Peyer's patch (tissue), 4 donors: ENCODE data around the gene TPM4. TPM values are rescaled to one million over a fixed set of nuclear protein-coding genes. Genes with fewer than 3 reads are reported as not detected.
A peak's percentile ranks its signal among the peaks of the same experiment; 100 is the strongest.
"Not testable (repeated sequence)": the region's sequence is repeated elsewhere in the genome, so short reads cannot be mapped to it uniquely, and the experiment has no call there.

ENCODE experiments used
- DNase-seq, 3 donors: peaks; one replicate each; pipeline ENCODE4 v3.0.0-alpha.2; 2017 to 2019
- H3K27ac ChIP-seq, 4 donors: fragments of 200-600 bp; sonication (generic); one replicate each; pipeline ENCODE4 v1.5.1; 2016 to 2019
- H3K27me3 ChIP-seq, 2 donors: fragments of 200-600 bp; sonication (generic); one replicate each; pipeline ENCODE4 v1.5.1; 2019
- H3K36me3 ChIP-seq, 3 donors: fragments of 200-600 bp; sonication (generic); one replicate each; pipeline ENCODE4 v1.5.1; 2016 to 2019
- H3K4me1 ChIP-seq, 4 donors: fragments of 200-600 bp; sonication (generic); one replicate each; pipeline ENCODE4 v1.5.1; 2016 to 2019
- H3K4me3 ChIP-seq, 4 donors: fragments of 200-600 bp; sonication (generic); 1 replicate in 3 of 4; 2 replicates in 1 of 4; pipeline ENCODE4 v1.5.1; 2016 to 2019; ENCODE audit warnings: mild to moderate bottlenecking in 1 of 4
- H3K9me3 ChIP-seq, 4 donors: fragments of 200-600 bp; sonication (generic); one replicate each; pipeline ENCODE4 v1.5.1; 2016 to 2019; ENCODE audit warnings: mild to moderate bottlenecking in 1 of 4
- POLR2A ChIP-seq, 2 donors: fragments of 450-650 bp; IDR thresholded peaks; one replicate each; pipeline ENCODE4 v1.5.1; 2017; ENCODE audit warnings: antibody characterized with exemption in 2 of 2, mild to moderate bottlenecking in 2 of 2, moderate library complexity in 2 of 2
- total RNA-seq, 4 donors: library from RNA; depleted of rRNA; stranded (reverse); fragments of >200 nt; gene quantifications; one replicate each; pipeline ENCODE4 v1.1.0, GENCODE V29; 2016
- TF ChIP-seq, protein P1 (sequence below), 6 experiments: fragments of 450-650 bp in 4 of 6; fragments of 200-600 bp in 2 of 6; sonication (generic) in 1 of 6; IDR thresholded peaks; one replicate each; pipeline ENCODE4 v1.5.1; 2017 to 2019; ENCODE audit warnings: antibody characterized with exemption in 6 of 6, mild to moderate bottlenecking in 3 of 6, moderate library complexity in 1 of 6

TPM4 gene
- total RNA-seq: 100 to 1,000 TPM; 125 to 423 (median 139) TPM

DNA sequence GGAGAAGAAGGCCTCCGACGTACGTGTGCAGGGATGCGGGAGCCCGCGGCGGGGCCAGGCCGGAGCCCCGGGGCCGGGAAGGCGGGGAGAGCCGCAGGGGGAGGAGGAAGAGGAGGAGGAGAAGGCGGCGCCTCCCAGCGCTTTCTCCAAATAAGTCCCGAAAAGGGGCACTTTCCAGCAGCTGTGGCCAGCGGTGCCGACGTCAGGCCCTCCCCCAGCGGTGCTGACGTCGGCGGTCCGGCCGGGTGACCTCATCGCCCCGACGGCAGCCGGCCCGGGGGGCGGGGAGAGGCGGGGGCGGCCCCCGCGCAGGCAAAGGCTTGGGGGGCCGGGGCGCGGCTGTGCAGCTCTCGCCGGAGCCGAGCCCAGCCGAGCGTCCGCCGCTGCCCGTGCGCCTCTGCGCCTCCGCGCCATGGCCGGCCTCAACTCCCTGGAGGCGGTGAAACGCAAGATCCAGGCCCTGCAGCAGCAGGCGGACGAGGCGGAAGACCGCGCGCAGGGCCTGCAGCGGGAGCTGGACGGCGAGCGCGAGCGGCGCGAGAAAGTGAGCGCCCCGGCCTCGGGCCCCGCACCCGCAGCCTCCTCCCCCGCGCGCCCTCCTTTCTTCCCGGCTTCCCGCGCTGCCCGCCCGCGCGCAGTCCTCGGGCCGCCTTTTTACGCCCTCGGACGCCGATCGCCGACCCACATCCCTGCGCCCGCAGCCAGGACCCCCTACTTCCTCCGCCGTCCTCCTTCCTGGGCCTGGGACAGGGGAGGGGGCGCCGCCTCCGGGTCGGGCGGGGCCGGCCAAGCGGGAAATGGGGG is at the start of gene TPM4:
TPM4 (plus strand) TSS at position 342 of the 804 bp plus-strand sequence; CDS start at position 413, 71 bp downstream.
- peak; percentile 63 to 70 for TF ChIP-seq POLR2A (IDR thresholded peaks at IDR 0.05)
- TF ChIP-seq, protein P1, sequence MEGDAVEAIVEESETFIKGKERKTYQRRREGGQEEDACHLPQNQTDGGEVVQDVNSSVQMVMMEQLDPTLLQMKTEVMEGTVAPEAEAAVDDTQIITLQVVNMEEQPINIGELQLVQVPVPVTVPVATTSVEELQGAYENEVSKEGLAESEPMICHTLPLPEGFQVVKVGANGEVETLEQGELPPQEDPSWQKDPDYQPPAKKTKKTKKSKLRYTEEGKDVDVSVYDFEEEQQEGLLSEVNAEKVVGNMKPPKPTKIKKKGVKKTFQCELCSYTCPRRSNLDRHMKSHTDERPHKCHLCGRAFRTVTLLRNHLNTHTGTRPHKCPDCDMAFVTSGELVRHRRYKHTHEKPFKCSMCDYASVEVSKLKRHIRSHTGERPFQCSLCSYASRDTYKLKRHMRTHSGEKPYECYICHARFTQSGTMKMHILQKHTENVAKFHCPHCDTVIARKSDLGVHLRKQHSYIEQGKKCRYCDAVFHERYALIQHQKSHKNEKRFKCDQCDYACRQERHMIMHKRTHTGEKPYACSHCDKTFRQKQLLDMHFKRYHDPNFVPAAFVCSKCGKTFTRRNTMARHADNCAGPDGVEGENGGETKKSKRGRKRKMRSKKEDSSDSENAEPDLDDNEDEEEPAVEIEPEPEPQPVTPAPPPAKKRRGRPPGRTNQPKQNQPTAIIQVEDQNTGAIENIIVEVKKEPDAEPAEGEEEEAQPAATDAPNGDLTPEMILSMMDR (IDR thresholded peaks at IDR 0.05): no peak
- DNase-seq: peak; percentile 80 to 94 (median 88)
- Histone ChIP-seq H3K4me3 (peak within 1 kb of the TSS; percentile 90 to 100 (median 94)), H3K27me3 (no peaks in the 10 kb centered on the region), H3K27ac (peak within 1 kb of the TSS; percentile 95 to 100 (median 99)), H3K9me3 (no peaks in the 10 kb centered on the region), H3K4me1 (peaks cover 1 to 57% (median 23%) of the 10 kb centered on the region in 4 donors), H3K36me3 (peaks cover 0 to under 1% (median 0%) of the 10 kb centered on the region in 3 donors)

DNA sequence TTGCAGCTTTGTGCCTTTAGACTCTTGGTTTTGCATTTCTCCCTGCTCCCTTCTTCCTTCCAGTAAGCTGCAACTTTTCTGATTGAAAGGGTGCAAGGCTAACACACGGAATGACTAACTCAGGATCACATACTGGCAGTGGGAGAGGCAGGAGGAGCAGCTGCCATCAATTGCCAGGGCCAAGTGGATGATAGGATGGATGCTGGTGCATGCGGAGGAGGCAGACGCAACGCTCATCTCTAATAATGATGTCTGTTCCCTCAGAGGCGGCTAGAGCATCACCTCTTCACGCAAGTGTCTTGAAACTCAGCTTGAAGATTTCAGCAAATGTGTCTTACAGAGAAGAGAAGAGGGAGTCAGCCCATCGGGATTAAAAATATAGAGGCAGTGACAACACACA is 49.5 kb upstream of the TPM4 start:
- peak in 1 of 3 donors; percentile 19 for DNase-seq
- no peaks in the 10 kb centered on the region for H3K9me3 ChIP-seq
- TF ChIP-seq, protein P1 (IDR thresholded peaks at IDR 0.05): no peak
- TF ChIP-seq POLR2A (IDR thresholded peaks at IDR 0.05): no peak
- H3K4me3 ChIP-seq: no peak overlapping the region
- H3K27me3 ChIP-seq: no peaks in the 10 kb centered on the region
- no peaks in the 10 kb centered on the region for H3K4me1 ChIP-seq
- H3K36me3 ChIP-seq: no peaks in the 10 kb centered on the region
- H3K27ac ChIP-seq: no peak overlapping the region

DNA sequence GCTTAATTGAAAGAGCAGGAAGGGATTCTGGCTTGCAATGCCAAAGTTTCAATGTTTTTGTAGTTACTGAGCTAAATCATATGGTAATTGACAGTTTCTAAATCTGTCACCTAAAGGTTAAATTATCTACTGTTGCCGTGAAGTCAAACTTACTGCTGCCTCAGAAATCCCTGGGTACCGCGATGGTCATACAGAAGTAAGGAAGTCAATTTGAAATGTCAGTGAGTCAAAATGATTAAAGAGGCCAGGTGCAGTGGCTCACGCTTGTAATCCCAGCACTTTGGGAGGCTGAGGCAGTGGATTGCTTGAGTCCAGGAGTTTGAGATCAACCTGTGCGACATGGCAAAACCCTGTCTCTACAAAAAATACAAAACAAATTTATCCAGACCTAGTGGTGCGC is 48.8 kb upstream of the TPM4 start:
- Histone ChIP-seq H3K4me1 (no peaks in the 10 kb centered on the region), H3K27me3 (no peaks in the 10 kb centered on the region), H3K4me3 (no peak overlapping the region), H3K9me3 (no peaks in the 10 kb centered on the region), H3K27ac (no peak overlapping the region), H3K36me3 (no peaks in the 10 kb centered on the region)
- no peak for DNase-seq
- TF ChIP-seq, protein P1 (IDR thresholded peaks at IDR 0.05): no peak
- no peak for TF ChIP-seq POLR2A (IDR thresholded peaks at IDR 0.05)

DNA sequence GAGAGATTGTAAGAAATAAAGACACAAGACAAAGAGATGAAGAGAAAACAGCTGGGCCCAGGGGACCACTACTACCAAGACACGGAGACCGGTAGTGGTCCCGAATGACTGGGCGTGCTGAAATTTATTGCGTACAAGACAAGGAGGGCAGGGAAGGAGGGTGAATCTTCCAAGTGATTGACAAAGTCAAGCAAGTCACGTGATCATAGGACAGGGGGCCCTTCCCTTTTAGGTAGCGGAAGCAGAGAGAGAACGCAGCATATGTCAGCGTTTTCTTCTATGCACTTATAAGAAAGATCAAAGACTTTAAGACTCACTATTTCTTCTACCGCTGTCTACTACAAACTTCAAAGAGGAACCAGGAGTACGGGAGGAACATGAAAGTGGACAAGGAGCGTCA is 46.1 kb upstream of the TPM4 start:
- DNase-seq, H3K9me3 ChIP-seq, H3K4me3 ChIP-seq, H3K27me3 ChIP-seq, H3K4me1 ChIP-seq, H3K36me3 ChIP-seq, H3K27ac ChIP-seq: not testable (repeated sequence)

DNA sequence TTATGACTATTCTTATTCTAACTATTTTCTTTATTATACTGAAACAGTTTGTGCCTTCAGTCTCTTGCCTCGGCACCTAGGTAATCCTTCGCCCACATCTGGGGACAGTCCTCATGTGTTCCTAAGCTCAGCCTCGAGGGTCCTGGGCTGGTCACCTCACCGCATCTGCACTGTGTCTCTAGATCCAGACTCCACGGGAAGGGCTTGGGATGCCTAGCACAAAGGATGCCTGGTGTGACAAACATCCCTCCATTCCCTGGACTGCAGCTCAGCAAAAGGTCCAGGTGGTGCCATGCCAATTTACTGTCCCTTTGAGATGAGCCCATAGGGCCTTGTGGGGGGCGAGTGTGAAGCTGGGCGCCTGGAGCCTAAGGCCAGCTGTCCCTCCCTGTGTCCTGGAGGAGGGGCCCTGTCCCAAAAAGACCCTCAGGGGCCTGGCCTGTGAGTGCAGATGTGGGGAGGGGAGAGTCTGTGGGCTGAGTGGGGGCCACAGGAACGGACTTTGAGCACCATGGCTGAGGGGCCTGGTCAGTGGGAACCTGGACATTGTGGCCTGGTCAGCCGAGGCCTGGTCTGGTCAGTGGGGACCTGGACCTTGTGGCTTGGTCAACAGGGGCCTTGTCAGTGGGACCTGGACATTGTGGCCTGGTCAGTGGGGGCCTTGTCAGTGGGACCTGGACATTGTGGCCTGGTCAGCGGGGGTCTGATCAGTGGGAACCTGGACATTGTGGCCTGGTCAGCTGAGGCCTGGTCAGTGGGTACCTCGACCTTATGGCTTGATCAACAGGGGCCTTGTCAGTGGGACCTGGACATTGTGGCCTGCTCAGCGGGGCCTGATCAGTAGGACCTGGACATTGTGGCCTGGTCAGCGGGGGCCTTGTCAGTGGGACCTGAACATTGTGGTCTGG is 45.1 kb upstream of the TPM4 start:
- no peaks in the 10 kb centered on the region for H3K27me3 ChIP-seq
- DNase-seq: peak in 1 of 3 donors; percentile 41
- TF ChIP-seq, protein P1 (IDR thresholded peaks at IDR 0.05): no peak

DNA sequence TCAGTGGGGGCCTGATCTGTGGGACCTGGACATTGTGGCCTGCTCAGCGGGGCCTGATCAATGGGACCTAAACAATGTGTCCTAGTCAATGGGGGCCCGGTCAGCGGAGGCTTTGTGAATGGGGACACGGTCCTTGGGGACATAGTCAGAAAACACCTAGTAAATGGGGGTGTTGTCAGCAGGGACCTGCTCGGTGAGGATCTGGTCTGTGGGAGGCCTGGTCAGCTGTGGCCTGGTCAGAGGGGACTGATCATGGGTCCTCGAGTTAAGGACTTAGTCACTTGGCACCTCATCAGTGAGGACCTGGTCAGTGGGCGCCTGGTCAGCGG is 44.5 kb upstream of the TPM4 start:
- Histone ChIP-seq H3K4me3 (no peak overlapping the region), H3K9me3 (no peaks in the 10 kb centered on the region), H3K27me3 (no peaks in the 10 kb centered on the region), H3K36me3 (no peaks in the 10 kb centered on the region), H3K4me1 (no peaks in the 10 kb centered on the region), H3K27ac (no peak overlapping the region)
- DNase-seq: no peak
- TF ChIP-seq POLR2A (IDR thresholded peaks at IDR 0.05): no peak
- TF ChIP-seq, protein P1 (IDR thresholded peaks at IDR 0.05): no peak

More for the DNA sequence above, 45.1 kb upstream of the TPM4 start:
- Histone ChIP-seq H3K4me3 (no peak overlapping the region), H3K9me3 (no peaks in the 10 kb centered on the region), H3K27ac (no peak overlapping the region), H3K4me1 (no peaks in the 10 kb centered on the region), H3K36me3 (no peaks in the 10 kb centered on the region)
